ENCODE measurements around the gene TIPARP.
A peak's percentile ranks its signal among the peaks of the same experiment; 100 is the strongest.

The TIPARP gene, protein sequence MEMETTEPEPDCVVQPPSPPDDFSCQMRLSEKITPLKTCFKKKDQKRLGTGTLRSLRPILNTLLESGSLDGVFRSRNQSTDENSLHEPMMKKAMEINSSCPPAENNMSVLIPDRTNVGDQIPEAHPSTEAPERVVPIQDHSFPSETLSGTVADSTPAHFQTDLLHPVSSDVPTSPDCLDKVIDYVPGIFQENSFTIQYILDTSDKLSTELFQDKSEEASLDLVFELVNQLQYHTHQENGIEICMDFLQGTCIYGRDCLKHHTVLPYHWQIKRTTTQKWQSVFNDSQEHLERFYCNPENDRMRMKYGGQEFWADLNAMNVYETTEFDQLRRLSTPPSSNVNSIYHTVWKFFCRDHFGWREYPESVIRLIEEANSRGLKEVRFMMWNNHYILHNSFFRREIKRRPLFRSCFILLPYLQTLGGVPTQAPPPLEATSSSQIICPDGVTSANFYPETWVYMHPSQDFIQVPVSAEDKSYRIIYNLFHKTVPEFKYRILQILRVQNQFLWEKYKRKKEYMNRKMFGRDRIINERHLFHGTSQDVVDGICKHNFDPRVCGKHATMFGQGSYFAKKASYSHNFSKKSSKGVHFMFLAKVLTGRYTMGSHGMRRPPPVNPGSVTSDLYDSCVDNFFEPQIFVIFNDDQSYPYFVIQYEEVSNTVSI

GRCh38 chr3:156674046-156674910 lies at the start of gene TIPARP:
TSS of gene TIPARP (plus strand) at chr3:156674590. CDS start at chr3:156677698, 3,108 bp downstream.
- DNase-seq, result peak; percentile 99

DNA sequence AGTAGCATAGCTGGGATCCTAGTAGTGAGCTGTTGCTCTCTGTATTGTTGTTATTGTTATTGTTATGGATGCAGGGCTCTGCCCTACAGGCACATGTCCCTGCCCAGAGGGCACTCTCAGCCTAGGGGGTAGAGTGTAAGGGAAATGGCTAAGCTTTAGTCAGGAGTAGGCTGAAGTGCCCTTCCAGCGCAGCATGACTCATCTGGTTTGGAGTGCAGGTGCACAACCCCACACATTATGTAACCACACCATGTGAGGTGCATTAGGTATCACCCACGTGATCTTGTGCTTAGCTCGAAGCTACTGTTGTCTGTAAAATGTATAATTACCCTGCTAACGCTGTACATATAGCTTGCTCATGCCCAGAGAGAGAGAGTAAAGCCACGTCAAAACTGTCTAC lies 48.3 kb upstream of the TIPARP start:
- peak; percentile 28 for DNase-seq

GRCh38 chr3:156627946-156628569 lies 46.3 kb upstream of the TIPARP start:
- no peak for DNase-seq

- DNase-seq, result no peak
Observed at GRCh38 chr3:156628836-156629618, 45.4 kb upstream of the TIPARP start.

DNA sequence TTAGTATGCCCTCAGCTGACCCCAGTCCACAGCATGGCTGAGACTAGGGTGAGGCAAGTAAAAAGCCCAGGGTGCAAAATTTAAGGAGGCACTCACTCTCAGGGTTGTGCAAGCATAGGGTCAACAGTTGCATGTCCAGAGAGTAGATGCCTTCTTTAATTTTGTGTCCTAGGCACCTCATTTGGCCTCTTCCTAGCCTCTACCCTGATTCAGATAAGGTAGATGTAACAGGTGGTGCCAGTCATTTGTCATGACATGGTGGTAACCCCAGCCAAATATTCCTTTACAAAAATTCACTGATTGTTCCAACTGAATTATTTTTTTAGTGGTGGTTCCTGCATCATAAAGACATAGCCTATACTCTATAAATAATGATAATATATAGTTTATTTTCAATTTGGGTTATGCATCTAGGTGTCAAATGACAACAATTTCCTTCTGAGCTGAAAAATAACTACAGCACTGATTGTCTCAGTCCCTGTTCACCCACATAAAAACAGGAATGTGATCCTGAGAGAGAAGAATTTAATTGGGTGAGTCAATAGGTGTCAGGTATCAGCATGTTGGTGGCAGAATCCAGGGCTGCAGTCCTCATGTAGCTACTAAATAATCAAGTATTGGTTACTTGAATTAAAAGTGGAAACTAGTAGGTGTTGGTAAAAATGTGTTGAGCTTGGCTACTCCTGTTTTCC lies 44.2 kb upstream of the TIPARP start:
- peak; percentile 15 for DNase-seq

DNA sequence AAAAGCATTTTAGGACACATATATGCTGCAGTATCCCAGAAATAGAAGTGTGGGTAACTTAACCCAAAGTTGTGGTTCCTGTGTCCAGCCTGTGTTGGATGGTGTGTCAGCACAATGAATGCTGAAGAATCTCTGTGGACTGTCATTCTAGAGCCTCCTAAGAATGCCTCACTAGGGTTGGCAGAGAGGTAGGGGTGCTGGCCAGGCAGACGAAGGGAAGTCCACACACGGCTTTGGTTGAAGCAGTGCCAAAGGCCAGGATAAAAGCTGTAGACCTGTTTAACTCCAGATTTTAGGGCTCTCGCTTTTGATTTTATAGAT lies 43.7 kb upstream of the TIPARP start:
- DNase-seq, result no peak

- DNase-seq, result peak; percentile 35
Observed at GRCh38 chr3:156631323-156631722, 43.1 kb upstream of the TIPARP start.

DNA sequence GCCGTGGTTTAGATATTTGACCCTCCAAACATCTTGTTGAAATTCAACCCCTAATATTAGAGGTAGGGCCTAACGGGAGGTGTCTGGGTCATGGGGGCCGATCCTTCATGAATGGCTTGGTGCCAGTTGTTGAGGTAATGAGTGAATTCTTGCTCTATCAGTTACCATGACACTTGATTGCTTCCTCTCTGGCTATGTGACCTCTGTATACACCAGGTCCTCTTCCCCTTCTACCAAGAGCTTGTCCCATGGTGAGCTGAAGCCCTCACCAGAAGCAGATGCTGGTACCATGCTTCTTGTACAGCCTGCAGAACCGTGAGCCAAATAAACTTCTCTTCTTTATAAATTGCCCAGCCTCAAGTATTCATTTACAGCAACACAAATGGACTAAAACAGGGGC lies 41.8 kb upstream of the TIPARP start:
- DNase-seq, result no peak

- no peak for DNase-seq
Observed at GRCh38 chr3:156633335-156633734, 41.1 kb upstream of the TIPARP start.

DNA sequence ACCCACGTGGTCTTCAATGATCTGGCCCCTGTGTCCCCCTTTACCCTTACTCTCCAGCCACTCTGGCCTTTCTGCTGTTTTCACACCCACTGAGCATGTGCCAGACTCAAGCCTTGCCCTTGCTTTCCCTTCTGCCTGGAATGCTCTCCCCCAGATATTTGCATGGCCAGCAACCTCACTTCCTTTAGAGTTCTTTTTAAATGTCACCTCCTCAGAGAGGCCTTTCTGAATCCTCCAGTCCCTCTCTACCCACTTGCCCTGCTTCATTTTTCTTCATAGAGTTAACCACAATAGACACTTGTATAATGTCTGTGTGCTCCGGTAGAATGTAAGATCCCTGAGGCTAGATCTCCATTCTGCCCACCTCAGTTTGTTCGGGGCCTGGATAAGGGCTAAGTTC lies 39.4 kb upstream of the TIPARP start:
- no peak for DNase-seq

- no peak for DNase-seq
Observed at GRCh38 chr3:156635973-156636372, 38.4 kb upstream of the TIPARP start.

- DNase-seq, result no peak
Observed at GRCh38 chr3:156637480-156638022, 36.8 kb upstream of the TIPARP start.

- no peak for DNase-seq
Observed at GRCh38 chr3:156638271-156638670, 36.1 kb upstream of the TIPARP start.

GRCh38 chr3:156639414-156640023 lies 34.9 kb upstream of the TIPARP start:
- DNase-seq, result no peak

GRCh38 chr3:156641618-156641975 lies 32.8 kb upstream of the TIPARP start:
- no peak for DNase-seq

GRCh38 chr3:156642750-156643728 lies 31.4 kb upstream of the TIPARP start:
- DNase-seq, result no peak

DNA sequence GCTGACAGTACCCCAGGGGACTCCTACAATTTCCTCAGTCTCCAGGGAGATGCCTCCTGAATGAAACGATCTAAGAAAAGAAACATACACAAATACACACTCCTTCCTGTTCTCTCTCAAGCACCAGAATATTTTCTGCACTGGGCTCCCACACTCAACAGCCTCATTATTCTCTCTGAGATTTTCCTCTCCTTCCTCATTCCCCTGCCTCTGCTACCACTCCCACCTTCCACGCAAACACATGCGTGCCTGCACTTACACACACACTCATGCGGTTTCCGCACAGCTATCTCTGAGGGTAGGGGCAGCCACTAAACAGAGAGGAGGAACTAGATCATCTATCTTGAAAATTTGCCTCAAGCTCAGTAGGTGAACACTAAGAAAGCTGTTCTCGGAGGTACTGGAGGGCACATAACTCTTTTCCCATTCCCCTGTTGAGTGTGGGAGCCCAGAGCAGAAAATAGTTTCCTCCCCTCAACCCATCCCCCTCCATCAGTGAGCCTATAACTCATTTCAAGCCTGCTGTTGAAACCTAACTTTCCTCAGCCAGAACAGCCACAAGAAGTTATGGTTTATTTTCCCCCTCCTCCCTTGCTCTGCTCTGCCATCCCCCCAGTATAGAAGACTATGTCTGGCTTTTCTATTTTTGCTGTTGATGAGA lies 30.5 kb upstream of the TIPARP start:
- DNase-seq, result no peak

- no peak for DNase-seq
Observed at GRCh38 chr3:156644958-156645357, 29.4 kb upstream of the TIPARP start.

- no peak for DNase-seq
Observed at GRCh38 chr3:156646958-156647357, 27.4 kb upstream of the TIPARP start.
